ENCODE results near the gene CISD3. TPM values are rescaled to one million over a fixed set of nuclear protein-coding genes. Genes with fewer than 3 reads are reported as not detected.

Gene CISD3
- total RNA-seq, 2 experiments from 2014 or later: 51.3 to 54.3 TPM

Small RNA genes lying within 50 kb of the gene (microRNA-seq; reads per million reads assigned to microRNA genes)
- gene MIR4726 (3.0 reads per million), gene MIR4734 (not detected)

Other genes with a start within 250 kb of the CISD3 start
- gene SRCIN1, start 124.4 kb upstream of the CISD3 start, total RNA-seq: under 1 TPM; 0.26 to 0.30 TPM
- 10 to 100 TPM; 10.4 to 20.1 TPM for gene EPOP, start 55.4 kb upstream of the CISD3 start, total RNA-seq
- gene MLLT6, start 25.1 kb upstream of the CISD3 start, total RNA-seq: 100 to 1,000 TPM; 223 to 247 TPM
- 1 to 10 TPM; 2.1 to 2.5 TPM for gene PCGF2, start 18.0 kb downstream of the CISD3 start, total RNA-seq
- 100 to 1,000 TPM; 246 to 303 TPM for gene PSMB3, start 22.4 kb downstream of the CISD3 start, total RNA-seq
- 10 to 100 TPM; 37.6 TPM for gene PIP4K2B, start 69.2 kb downstream of the CISD3 start, total RNA-seq
- gene CWC25, start 95.0 kb downstream of the CISD3 start, total RNA-seq: 10 to 100 TPM; 28.7 to 33.0 TPM
- 1,000 to 10,000 TPM in 1 of 2 experiments, 100 to 1,000 TPM in 1; 831 to 1,130 TPM for gene RPL23, start 123.4 kb downstream of the CISD3 start, total RNA-seq
- gene LASP1, start 139.7 kb downstream of the CISD3 start, total RNA-seq: 100 to 1,000 TPM; 208 to 239 TPM
- under 1 TPM in 1 of 2 experiments, not detected in 1; 0.18 TPM for gene FBXO47, start 237.1 kb downstream of the CISD3 start, total RNA-seq